ENCODE results near the gene STARD4. TPM values are rescaled to one million over a fixed set of nuclear protein-coding genes. Genes with fewer than 3 reads are reported as not detected.

The STARD4 gene
- total RNA-seq, 2 donors from 2014 or later, result 18.8 to 50.1 TPM

DNA sequence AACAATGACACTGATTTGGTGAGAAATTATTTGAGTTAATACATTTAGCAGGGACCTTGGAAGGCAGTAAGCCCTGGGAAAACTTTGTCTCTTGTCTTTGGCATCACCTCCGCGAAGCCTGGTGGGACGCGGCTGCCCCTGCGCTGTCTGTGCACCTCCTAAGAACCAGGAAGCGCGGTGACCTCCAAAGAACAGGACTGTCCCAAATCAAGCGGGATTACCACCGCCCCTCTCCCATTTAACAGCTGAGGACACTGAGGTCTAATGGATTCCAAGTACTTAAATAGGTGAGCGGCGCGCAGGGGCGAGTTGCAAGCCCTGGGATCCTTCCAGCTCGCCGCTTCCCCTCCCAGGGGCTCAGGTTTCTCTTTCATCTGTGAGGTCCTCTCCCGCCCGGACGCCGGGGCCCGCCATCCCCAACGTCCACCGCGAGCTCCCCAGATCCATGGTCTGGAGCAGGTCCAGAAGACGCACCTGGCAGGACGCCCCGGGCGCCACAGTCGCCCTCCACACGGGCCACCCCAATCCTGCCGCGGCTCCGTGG lies 432 bp downstream of the STARD4 start:
- peak; percentile 9 for DNase-seq (ENCODE audit: low spot score)
- TF ChIP-seq, protein P1, sequence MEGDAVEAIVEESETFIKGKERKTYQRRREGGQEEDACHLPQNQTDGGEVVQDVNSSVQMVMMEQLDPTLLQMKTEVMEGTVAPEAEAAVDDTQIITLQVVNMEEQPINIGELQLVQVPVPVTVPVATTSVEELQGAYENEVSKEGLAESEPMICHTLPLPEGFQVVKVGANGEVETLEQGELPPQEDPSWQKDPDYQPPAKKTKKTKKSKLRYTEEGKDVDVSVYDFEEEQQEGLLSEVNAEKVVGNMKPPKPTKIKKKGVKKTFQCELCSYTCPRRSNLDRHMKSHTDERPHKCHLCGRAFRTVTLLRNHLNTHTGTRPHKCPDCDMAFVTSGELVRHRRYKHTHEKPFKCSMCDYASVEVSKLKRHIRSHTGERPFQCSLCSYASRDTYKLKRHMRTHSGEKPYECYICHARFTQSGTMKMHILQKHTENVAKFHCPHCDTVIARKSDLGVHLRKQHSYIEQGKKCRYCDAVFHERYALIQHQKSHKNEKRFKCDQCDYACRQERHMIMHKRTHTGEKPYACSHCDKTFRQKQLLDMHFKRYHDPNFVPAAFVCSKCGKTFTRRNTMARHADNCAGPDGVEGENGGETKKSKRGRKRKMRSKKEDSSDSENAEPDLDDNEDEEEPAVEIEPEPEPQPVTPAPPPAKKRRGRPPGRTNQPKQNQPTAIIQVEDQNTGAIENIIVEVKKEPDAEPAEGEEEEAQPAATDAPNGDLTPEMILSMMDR (IDR thresholded peaks at IDR 0.05), result no peak
- H3K27ac ChIP-seq, result peak overlapping the region; percentile 90 to 91
- no peak for ATAC-seq (ENCODE audit: insufficient number of reproducible peaks, low FRiP score, low read depth)
- peaks cover 6 to 41% of the 10 kb centered on the region in 2 donors for H3K4me1 ChIP-seq (ENCODE audit: control insufficient read depth in 1 of 2, low read depth in 2 of 2)
- H3K36me3 ChIP-seq, result no peaks in the 10 kb centered on the region
- no peaks in the 10 kb centered on the region for H3K27me3 ChIP-seq (replicated peaks; ENCODE audit: insufficient read depth)
- no peaks in the 10 kb centered on the region for H3K9me3 ChIP-seq
- peak overlapping the region; percentile 95 for H3K4me3 ChIP-seq

DNA sequence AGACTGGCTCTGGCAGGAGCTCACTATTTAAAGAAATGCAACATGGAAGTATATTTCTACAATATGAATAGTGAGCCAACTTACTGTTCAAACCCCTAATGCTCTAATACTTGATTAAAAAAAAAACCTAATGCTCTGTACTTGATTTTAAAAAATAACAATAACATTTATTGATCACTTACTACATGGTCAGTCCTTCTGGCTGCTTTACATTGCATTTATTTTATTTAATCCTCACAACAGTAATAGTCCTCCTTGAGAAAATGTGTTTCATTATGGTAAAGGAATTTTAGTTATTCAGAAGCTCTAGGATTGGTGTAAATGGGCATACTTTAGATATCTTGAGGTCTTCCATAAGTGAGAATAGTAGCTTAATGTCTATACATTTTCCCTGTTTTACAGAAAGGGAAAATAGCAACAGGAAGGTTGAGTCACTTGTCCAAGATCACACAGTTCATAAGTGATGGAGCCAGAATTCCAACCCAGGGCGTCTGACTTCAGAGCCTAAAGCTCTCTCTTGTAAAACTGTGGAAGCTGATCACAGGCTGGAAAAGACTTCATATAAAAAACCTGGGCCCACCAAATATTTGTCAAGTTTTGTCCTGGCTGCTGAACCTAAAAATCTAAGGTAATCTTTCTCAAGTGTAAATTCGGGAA lies 1.0 kb downstream of the STARD4 start:
- Histone ChIP-seq H3K27ac (peak overlapping the region; percentile 90 to 91), H3K9me3 (no peaks in the 10 kb centered on the region), H3K4me1 (ENCODE audit: control insufficient read depth in 1 of 2, low read depth in 2 of 2) (peaks cover 6 to 41% of the 10 kb centered on the region in 2 donors), H3K27me3 (replicated peaks; ENCODE audit: insufficient read depth) (no peaks in the 10 kb centered on the region), H3K4me3 (peak overlapping the region; percentile 95), H3K36me3 (no peaks in the 10 kb centered on the region)
- ATAC-seq (ENCODE audit: insufficient number of reproducible peaks, low FRiP score, low read depth), result no peak
- DNase-seq (ENCODE audit: low spot score), result no peak
- TF ChIP-seq, protein P1 (IDR thresholded peaks at IDR 0.05), result no peak

DNA sequence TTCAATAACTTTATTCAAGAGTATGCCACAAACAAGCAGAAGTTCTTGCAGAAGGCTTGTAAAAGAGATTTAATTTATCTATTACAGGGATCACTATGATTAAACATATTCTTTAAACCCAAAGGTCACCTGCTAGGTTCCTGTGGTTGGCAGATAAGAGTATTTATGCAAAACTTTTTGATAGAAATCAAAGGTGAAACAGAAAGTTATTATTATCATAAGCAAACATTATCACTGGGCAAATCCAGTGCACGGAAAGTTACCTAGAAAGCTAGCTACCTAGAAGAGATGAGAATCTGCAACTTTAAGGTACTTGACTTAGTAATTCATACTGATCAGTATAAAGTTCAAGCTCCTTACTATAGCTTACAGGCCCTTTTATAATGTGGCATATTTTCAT lies 3.2 kb downstream of the STARD4 start:
- Histone ChIP-seq H3K27me3 (replicated peaks; ENCODE audit: insufficient read depth) (no peaks in the 10 kb centered on the region), H3K9me3 (no peaks in the 10 kb centered on the region), H3K27ac (no peak overlapping the region), H3K4me3 (no peak overlapping the region), H3K36me3 (no peaks in the 10 kb centered on the region), H3K4me1 (ENCODE audit: control insufficient read depth in 1 of 2, low read depth in 2 of 2) (peaks cover 6 to 47% of the 10 kb centered on the region in 2 donors)
- no peak for DNase-seq (ENCODE audit: low spot score)
- no peak for ATAC-seq (ENCODE audit: insufficient number of reproducible peaks, low FRiP score, low read depth)
- TF ChIP-seq, protein P1 (IDR thresholded peaks at IDR 0.05), result no peak

DNA sequence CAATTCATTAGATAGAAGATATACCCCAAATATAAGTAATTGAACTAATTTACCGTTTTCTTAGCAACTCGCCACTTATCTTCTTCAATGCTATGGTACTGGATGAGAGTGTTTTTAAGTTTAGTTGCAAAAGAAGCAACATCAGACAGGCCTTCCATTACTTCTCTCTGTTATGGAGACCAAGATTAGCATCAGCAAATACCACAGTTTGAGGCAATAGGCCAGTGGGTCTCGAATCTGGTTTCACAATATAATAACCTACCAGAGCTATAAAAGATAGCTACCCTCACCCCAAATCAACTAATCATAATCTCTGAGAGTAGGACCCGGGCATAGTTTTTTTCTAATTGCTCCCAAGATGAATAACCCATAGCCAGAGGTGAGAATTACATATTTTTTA lies 5.1 kb downstream of the STARD4 start:
- no peaks in the 10 kb centered on the region for H3K36me3 ChIP-seq
- H3K9me3 ChIP-seq, result no peaks in the 10 kb centered on the region
- TF ChIP-seq, protein P1 (IDR thresholded peaks at IDR 0.05), result no peak
- no peak overlapping the region for H3K27ac ChIP-seq
- DNase-seq (ENCODE audit: low spot score), result no peak
- H3K4me1 ChIP-seq (ENCODE audit: control insufficient read depth in 1 of 2, low read depth in 2 of 2), result peaks cover 6 to 44% of the 10 kb centered on the region in 2 donors
- H3K4me3 ChIP-seq, result no peak overlapping the region
- H3K27me3 ChIP-seq (replicated peaks; ENCODE audit: insufficient read depth), result no peaks in the 10 kb centered on the region
- ATAC-seq (ENCODE audit: insufficient number of reproducible peaks, low FRiP score, low read depth), result no peak

DNA sequence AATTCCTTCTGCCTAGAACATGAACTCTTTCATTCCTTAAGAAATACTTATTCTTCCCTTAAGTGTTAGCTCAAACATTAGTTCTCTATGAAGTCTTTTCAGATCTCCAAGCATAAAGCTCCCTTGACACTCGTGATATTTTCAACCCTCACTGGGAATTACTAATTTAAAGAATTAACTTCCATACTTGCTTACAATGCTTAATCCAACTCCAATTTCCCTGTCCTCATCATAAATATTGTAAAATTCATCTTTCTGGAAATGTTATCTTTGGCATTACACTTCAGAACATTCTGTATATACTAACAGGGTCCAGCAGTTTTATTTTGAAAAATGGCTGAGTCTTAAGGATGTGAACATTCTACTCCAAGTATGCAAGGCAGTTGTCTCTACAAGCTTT lies 7.2 kb downstream of the STARD4 start:
- Histone ChIP-seq H3K4me1 (ENCODE audit: control insufficient read depth in 1 of 2, low read depth in 2 of 2) (peaks cover 1 to 29% of the 10 kb centered on the region in 2 donors), H3K4me3 (no peak overlapping the region), H3K36me3 (peaks cover 7% of the 10 kb centered on the region), H3K27me3 (replicated peaks; ENCODE audit: insufficient read depth) (no peaks in the 10 kb centered on the region), H3K9me3 (no peaks in the 10 kb centered on the region), H3K27ac (peak overlapping the region; percentile 32 to 47)
- DNase-seq (ENCODE audit: low spot score) (no peak), ATAC-seq (ENCODE audit: insufficient number of reproducible peaks, low FRiP score, low read depth) (no peak)
- TF ChIP-seq, protein P1 (IDR thresholded peaks at IDR 0.05), result no peak

Data from thoracic aorta (tissue), 2 donors.